GM21381 (cell line): ENCODE data around the gene AP3M1.
"Not testable (repeated sequence)": the region's sequence is repeated elsewhere in the genome, so short reads cannot be mapped to it uniquely, and the experiment has no call there.

Experiments used
- ATAC-seq: cut with Tn5 transposase; IDR thresholded peaks from one replicate; pipeline ENCODE4 v1.9.1; 2021; ENCODE audit warnings: mild to moderate bottlenecking, moderate library complexity; ENCODE audit not compliant: unreplicated experiment

The AP3M1 gene, protein sequence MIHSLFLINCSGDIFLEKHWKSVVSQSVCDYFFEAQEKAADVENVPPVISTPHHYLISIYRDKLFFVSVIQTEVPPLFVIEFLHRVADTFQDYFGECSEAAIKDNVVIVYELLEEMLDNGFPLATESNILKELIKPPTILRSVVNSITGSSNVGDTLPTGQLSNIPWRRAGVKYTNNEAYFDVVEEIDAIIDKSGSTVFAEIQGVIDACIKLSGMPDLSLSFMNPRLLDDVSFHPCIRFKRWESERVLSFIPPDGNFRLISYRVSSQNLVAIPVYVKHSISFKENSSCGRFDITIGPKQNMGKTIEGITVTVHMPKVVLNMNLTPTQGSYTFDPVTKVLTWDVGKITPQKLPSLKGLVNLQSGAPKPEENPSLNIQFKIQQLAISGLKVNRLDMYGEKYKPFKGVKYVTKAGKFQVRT

DNA sequence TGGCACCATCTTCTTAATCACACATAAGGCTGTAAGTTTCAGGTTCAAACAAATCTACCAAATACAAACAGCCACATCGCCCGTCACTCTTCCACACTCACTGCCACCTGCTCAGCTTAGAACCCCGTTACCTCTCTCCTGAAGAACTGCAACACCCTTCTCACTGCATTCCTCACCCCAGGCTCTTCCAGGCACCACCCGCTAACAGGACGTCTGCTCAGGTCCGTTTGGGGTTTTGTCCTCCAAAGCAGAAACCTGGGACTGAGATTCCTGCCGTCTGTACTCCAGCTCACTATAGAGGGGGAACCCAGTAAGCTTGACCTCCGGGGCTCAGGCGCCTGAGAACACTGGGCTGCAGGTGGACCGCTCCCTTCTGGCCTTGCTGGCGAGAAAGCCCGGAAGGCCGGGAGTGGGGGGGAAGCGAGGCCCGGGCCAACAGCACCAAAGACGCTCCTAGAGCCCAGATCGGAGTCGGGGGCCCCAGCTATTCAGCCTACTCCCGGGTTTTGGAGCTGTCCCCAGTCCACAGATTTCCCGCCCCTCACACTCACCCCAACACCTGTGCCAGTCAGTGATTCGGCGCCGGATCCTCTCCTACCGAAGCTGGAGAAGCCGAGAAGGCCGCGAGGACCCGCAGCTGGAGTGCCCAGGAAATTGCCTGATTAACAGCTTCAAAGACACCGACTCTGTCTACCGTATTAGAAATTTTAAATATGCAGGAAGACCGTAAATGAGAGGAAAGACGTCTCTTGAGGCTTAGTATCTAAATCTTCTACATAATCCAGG, at the start of gene AP3M1:
Gene AP3M1, minus strand, starts transcription at position 625 of the 786 bp plus-strand sequence. CDS start 12,449 bp downstream, outside the sequence.
- ATAC-seq, result peak; percentile 44

DNA sequence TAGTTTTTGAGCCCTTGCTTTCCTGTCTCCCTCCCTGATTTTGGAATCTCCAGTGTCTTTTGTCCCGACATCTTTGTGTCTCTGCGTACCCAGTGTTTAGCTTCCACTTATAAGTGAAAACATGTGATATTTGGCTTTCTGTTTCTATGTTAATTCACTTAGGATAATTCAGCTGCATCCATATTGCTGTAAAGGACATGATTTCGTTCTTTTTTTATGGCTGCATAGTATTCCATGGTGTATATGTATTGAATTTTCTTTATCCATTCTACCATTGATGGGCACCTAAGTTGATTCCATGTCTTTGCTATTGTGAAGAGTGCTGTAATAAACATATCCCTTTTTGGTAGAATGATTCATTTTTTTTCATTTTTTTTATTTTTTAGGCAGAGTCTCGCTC, 48.7 kb upstream of the AP3M1 start:
- ATAC-seq, result no peak

DNA sequence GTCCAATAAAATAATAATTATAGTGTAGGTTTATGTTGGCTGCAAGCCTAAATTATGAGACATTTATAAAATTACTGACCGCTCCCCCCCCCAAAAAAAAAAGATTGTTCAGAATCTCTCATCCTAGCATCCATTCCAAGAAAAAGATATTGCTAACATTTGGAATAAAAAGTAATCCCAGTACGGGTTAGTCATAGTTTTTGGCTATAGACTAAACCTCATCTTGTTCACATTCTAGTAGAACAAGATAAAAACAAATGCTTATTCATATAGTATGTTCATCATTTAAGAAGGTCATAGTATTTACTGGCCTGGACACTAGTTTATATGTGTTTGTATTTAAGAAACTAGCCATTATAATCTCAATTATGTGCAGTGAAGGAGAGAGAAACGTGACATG, 44.4 kb upstream of the AP3M1 start:
- ATAC-seq, result no peak

DNA sequence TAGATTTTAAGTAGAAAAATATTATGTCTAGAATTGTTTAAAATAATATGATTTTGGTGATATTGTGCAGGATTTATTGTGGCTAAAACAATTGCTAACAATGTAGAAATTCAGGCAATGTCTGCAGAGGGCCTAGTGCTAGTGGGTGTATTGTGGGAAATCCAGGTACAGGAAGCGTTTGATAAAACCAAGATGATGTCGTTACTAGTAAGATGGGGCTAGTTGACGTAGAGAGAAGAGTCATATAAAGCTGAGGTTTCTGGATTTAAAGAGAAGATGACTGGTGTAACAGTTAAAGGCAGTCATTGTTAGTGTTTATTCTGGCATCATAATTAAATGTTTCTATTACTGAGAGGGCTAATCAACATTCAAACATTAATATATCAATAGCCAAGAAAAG, 43.9 kb upstream of the AP3M1 start:
- no peak for ATAC-seq

DNA sequence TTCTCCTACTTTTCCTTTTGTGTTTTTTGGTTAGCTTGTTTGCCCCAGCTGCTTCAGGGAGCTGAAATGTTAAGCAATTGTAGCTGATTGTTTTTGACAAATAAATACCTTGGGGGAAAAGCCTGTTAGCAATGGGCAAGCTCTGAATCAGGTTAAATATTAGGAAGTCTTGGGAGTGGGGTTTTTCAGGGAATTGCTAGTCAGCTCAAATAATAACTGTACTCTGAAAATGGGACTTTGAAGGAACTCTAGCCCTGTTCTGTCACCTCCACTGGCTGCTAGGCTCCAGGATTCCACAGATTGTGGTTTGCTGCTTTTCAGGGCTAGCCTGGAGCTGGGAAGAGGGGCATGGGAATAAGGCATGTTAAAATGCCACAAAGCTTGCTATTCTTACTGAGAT, 39.9 kb upstream of the AP3M1 start:
- ATAC-seq, result no peak

DNA sequence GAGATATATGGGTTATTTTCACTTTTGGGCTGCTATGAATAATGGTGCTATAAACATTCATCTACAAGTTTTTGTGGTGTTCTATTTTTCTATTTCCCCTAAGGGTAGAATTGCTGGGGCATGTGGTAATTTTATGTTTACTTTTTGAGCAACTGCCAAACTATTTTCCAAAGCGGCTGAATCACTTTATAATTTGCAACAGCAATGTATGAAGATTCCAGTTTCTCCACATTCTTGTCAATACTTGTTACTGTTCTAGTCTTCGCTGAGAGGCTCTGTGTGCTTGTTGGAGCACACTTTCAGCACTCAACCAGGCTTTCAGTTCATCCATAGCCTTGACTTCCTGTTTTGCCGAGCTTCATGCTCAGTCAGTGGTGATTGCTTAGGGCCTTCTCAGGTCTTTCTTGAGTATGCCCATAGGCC, 39.4 kb upstream of the AP3M1 start:
- peak; percentile 72 for ATAC-seq

DNA sequence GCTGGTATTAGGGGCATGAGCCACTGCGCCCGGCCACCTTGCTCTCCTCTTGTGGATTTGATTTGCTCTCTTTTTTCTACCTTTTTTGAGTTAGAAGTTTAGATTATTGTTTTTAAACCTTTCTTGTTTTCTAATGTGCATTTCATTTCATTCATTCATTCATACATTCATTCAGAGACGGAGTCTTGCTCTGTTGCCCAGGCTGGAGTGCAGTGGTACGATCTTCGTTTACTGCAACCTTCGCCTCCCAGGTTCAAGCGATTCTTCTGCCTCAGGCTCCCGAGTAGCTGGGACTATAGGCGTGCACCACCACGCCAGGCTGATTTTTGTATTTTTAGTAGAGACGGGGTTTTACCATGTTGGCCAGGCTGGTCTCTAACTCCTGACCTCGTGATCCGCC, 38.0 kb upstream of the AP3M1 start:
- ATAC-seq, result not testable (repeated sequence)

DNA sequence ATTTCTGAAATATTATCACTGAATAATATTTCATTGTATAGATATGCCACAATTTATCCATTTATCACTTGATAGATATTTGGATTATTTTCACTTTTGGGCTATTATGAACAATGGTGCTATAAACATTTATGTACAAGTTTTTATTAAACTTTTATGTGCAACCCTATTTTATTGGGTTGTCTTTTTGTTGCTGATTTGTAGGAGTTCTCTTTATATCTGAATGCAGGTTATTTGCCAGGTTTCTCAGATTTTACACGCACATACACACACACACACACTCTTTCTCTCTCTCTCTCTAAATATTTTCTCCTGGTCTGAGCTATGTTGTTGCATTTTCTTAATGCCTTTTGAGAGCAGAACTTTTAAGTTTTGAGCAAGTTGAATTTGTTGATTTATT, 36.6 kb upstream of the AP3M1 start:
- no peak for ATAC-seq

DNA sequence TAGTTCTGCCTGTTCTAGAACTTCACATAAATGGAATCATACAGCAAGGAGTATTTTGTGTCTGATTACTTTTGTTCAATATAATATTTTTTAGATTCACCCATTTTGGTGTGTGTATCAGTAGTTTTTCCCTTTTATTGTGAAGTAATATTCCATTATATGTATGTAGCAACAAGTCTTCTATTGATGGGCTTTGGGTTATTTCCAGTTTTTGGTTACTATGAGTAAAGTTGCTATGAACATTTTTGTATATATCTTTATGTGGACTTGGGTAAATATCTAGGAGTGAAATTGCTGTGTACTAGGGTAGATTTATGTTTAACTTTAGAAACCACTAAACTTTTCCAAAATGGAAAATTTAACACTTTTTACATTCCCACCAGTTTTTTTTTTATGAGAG, 36.0 kb upstream of the AP3M1 start:
- ATAC-seq, result no peak

DNA sequence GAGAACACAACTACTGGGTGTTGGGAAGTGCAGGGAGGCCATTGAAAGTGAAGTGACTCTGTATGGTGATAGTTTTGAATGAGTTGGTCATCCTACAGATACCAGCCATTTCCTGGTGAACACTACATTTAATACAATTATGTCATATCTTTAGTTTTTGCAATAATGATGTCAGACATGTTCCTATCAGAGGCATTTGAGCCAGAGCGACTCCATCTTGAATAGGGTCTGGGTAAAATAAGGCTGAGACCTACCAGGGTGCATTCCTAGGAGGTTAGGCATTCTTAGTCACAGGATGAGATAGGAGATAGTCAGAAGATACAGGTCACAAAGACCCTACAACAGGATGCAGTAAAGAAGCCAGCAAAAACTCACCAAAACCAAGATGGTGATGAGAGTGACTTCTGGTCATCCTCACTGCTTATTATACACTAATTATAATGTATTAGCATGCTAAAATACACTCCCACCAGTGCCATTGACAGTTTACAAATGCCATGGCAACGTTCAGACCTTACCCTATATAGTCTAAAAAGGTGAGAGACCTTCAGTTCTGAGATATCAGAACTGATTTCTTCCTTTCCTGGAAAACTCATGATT, 28.6 kb upstream of the AP3M1 start:
- no peak for ATAC-seq

DNA sequence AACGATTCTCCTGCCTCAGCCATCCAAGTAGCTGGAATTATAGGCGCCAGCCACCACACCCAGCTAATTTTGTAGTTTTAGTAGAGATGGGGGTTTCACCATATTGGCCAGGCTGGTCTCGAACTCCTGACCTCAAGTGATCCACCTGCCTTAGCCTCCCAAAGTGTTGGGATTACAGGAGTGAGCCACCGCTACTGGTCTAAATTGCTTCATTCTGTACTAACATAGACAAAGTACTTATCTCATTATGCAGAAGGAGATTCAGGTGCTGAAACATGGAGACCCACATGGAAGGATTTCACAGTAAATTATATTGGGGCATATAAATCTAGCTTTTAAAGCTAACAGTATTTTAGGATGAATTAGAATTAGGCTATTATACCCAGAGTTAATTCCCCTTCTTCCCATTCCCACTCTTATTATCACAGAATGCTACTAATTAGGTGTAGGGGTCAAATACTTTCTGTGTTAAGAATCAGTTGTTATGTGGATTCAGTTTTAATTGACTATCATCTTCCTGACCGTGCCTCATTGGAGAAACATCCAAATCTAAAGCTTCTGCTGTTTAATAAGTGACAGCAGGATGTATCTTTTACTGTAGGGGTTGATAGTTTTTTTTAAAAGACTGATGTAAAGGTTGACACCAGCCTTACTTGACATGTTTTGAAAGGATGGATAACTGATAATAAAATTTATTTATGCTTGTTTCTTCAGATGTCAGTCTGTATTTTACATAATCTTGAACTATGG, 27.6 kb upstream of the AP3M1 start:
- ATAC-seq, result no peak

DNA sequence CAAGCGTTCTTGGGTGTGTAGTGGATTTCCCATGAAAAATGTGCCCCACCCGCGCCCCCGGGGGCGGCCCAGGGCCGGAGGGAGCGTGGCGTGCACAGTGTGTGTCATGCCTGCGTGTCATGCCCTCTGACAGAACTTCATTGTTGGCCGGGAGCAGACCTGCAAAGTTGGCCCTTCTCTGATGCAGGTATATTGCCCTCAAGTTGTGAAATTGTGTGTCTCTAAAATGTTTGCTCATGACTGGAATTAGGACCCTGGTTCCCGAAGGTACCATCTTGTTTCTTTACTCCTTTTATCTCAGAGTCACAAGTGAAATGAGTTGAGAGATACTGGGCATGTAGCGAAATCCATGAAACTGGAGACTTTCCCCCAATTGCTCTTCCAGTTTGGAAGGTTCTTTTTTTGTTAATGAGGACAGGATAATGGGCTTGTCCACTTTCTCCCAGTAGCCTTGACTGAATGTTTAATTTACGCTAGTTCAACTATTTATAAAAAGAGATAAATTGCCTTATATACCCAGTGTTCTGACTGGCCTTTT, 26.6 kb upstream of the AP3M1 start:
- ATAC-seq, result peak; percentile 18

DNA sequence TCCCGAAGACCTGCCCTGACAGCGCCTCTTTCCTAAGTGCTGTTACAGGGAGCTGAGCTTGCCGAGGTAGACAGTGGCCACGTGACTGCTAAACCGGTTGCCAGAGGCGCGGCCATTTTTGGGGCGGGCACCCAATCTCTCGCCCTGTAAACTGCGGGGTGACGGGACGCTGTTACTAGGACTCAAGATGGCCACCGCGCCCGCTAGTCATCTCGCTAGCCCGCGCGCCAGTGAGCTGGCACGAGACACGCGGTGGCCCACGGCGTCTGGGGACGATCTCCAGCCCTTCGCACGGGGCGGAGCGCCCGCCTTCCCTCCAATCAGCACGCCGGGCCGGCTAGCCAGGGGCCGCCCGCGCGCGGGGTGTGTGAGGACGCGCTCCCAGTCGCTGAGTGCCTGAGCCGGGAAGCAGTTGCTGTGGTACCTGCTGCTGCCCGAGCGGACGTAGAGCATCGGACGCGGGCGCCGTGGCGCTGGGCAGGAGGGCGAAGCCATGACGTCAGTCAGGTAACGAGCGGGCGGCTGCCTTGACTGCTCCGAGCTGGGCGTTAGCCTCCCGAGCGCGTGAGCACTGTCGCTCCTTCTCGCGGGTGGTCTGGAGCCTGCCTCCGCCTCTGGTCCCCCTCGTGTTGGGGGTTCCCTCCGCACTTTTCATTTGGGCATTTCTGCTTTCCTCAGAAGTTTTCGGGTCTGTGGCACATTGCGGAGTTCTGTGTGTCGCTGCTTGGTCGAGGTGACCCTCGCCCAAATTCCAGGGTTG, 25.9 kb upstream of the AP3M1 start:
- peak; percentile 93 for ATAC-seq

DNA sequence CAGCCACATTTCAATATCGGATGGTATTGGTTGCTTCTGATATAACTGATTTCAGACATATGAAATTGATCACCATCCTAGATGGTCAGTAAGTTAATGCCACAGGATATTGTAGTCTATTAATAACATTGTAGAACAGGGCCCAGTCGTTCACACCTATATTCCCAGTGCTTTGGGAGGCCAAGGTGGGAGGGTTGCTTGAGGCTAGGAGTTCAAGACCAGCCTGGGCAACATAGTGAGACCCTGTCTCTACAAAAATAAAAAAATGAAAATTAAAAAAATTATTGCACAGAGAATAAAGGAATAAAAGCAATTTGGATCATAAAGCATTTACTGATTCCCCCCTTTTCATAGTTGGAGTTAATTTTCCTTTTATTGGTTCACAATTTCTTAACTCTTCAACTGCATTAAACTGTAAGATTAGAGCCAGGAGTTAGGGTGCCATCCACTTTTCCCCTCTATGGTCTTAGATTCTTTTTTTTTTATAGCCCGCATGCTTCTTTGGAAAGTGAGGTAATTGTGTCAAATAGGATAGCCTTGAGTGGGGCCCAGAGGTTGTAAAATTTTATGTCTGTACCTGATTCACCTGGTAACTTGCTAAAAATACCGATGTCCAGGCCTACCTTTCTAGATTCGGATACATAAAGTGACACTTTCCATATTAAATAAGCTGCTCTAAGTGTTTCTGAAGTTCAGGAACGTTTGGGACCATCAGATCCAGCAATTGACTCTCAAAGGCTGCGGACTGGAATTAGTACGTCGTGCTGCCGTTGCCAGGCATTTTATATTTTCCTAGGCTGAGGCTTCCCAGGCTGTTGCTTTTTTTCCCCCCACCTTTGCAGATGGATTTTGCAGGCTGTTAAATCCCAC, 25.1 kb upstream of the AP3M1 start:
- no peak for ATAC-seq

DNA sequence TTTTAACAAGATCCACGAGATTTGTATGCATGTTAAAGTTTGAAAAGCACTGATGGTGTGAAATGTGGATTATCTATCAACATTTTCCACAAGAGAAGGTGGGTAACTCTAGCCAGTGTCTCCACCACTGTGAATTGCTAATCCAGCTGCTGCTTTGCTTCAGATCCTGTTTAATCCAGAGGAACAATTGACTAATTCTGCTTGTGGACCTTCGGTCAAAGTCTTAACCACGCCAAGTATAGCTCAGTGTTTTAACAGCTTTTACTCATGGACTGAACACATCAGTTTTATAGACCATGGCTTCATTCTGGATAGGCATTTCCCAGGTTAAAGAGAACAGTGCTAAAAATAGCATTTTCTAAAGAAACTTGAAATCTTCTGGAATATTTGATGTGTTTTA, 23.9 kb upstream of the AP3M1 start:
- no peak for ATAC-seq

DNA sequence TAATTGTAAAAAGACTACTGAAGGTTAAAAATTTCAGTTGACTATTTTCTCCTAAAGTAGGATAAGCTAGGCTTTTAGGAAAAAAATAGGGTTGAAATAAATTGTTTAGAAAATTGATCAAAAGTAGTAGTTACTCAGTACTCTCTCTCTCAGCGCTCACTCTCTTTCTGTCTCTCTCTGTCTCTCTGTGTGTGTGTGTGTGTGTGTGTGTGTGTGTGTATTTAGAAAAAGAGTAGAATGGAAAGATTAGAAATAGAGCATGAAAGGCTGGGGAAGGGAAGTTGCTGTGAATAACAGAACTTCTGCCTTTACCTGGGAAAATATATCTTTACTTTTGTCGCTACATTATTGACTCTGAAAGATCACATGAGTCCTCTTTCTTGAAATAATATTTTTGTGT, 21.0 kb upstream of the AP3M1 start:
- ATAC-seq, result no peak

DNA sequence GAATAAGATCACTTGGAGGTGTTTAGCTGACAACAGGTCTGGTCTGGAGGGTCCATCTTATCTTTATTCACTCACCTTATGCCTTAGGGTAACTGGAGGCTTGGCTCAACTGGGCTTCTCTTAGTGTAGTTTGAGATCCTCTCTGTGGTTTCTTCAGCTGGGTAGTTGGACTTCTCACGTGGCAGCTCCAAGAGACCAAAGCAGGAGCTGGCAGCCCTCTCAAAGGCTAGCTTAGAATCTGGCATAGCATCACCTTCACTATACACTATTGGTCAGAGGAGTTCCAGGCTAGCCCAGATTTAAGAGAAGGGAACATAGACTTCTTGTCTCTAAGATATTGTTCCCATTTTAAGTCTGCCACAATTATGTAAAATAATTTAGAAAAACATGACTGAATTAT, 16.8 kb upstream of the AP3M1 start:
- no peak for ATAC-seq

DNA sequence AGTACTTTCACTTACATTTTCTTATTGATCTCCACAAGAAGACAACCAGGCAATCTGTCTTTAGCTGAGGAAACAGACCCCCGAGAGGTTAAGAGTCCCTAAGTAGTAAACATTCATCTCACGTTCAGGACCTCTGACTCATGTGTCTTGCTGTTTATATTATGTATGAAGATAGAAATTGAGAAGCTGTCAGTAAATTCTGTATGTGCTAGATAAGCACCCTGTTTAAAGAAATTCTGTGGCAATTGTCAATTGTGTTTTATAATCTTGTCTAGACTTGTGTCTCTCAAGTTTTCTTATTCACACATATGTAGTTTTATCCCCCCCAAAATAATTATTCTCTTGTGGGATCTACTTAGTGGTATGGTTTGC, 14.9 kb upstream of the AP3M1 start:
- ATAC-seq, result no peak
